Fibroblast of mammary gland (primary cell): ENCODE measurements around the gene NR5A2.

ENCODE experiments used
- DNase-seq: peaks from one replicate; pipeline ENCODE4 v3.0.0-alpha.2; 2010; ENCODE audit warnings: low read depth
- H3K4me3 ChIP-seq: 2 replicates; pipeline ENCODE4 v1.5.1; 2011; ENCODE audit warnings: low read depth, mild to moderate bottlenecking, low read length, moderate library complexity; ENCODE audit not compliant: control insufficient read depth
- CTCF ChIP-seq: conservative IDR thresholded peaks from 2 replicates; pipeline ENCODE4 v1.5.1; 2011; ENCODE audit warnings: low read depth, low read length, inconsistent platforms; ENCODE audit not compliant: control insufficient read depth, insufficient read depth

Gene NR5A2

DNA sequence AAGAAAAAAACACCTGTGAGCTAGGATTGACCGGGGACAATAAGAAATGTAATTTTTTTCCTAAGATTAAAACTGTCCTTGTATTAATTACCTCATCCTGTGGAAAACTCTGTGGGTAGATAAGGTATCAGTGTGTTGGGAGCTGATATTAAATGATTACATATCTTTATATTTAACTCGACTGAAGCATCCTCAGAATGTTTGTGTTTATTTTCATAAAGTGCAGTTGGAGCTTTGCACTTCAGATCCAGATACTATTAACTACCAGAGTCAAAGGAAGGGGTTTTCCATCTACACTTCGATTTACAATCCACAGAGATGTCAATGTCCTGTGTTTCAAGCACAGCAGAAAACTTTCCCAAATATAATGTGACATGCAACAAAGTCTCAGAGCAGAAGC lies 164.5 kb downstream of the NR5A2 start:
- no peak overlapping the region for H3K4me3 ChIP-seq
- no peak for DNase-seq
- TF ChIP-seq CTCF: no peak

GRCh38 chr1:200194477-200194876 lies 167.0 kb downstream of the NR5A2 start:
- no peak for DNase-seq
- no peak for TF ChIP-seq CTCF
- H3K4me3 ChIP-seq: no peak overlapping the region

GRCh38 chr1:200198236-200198635 lies 170.7 kb downstream of the NR5A2 start:
- no peak for TF ChIP-seq CTCF
- no peak for DNase-seq
- no peak overlapping the region for H3K4me3 ChIP-seq

DNA sequence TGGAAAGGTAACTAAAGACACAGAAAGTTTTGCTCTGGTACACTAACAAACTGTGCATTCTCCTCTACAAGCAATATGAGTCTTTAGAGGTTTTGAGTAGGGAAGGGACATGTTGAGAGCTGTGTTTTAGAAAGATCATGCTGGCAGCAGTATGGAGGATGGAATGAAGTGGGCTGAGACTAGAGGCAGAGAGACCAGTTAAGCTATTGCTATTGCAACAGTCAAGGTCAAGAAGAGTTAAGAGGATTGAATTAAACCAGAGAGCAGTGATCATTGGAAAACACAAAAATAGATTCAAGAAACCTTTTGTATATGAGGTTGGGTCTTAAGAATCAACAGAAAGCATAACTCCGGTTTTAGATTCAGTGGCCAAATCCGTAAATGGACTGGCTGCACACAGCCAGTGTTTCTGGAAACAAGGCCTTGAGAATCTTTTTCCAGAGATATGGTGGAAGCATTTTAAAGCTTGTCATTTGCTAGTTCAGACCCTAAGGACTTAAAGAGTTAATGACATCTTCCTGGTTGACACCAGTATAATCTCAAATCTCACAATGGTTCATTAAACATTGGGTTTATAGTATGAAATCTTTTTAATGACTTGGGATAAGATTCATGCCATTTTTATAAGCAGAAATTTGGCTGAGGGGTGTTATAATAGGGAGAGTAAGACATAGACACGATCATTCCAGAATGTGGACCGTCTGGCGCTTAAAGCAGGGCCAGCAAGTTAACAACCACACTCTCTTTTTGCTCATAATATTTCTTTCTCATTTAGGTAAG lies 177.9 kb downstream of the NR5A2 start:
- H3K4me3 ChIP-seq: no peak overlapping the region
- no peak for TF ChIP-seq CTCF
- no peak for DNase-seq

GRCh38 chr1:200206340-200206739 lies 178.8 kb downstream of the NR5A2 start:
- peak; percentile 81 for DNase-seq
- no peak overlapping the region for H3K4me3 ChIP-seq
- TF ChIP-seq CTCF: no peak

- H3K4me3 ChIP-seq: no peak overlapping the region
- no peak for TF ChIP-seq CTCF
- DNase-seq: peak; percentile 40
These were observed 179.3 kb downstream of the NR5A2 start for GRCh38 chr1:200206761-200207160.

DNA sequence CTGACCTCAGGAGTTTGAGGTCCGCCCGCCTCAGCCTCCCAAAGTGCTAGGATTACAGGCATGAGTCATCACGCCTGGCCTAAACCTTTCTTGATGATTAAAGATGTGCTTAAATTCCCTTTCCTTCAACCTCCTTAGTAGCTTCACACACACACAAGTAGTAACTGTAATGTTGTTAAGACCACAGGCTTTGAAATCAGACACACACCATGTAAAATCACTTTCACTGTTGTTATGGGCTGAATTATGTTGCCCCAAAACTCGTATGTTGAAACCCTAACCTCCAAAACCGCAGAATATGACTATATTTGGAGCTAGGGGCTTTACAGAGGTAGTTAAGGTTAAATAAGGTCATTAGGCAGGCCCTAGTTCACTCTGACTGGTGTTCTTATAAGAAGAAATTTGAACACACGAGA lies 180.2 kb downstream of the NR5A2 start:
- DNase-seq: peak; percentile 50
- no peak for TF ChIP-seq CTCF
- no peak overlapping the region for H3K4me3 ChIP-seq
